Mucosa of descending colon (tissue), 3 donors: ENCODE results near the gene NEGR1. TPM values are rescaled to one million over a fixed set of nuclear protein-coding genes. Genes with fewer than 3 reads are reported as not detected.

Experiments used
- ATAC-seq: fragments of 200-7000 bp; cut with Tn5 transposase; one replicate; pipeline ENCODE4 v1.9.1; 2020; ENCODE audit warnings: mild to moderate bottlenecking, moderate library complexity
- DNase-seq, 3 donors: peaks; one replicate each; pipeline ENCODE4 v3.0.0-alpha.2; 2020
- H3K36me3 ChIP-seq: fragments of 200-600 bp; one replicate; pipeline ENCODE4 v1.8.0; 2021; ENCODE audit warnings: low read depth, mild to moderate bottlenecking
- H3K4me1 ChIP-seq: fragments of 200-600 bp; one replicate; pipeline ENCODE4 v1.8.0; 2021; ENCODE audit warnings: low read depth, mild to moderate bottlenecking
- H3K4me3 ChIP-seq: fragments of 200-600 bp; one replicate; pipeline ENCODE4 v1.8.0; 2021; ENCODE audit warnings: mild to moderate bottlenecking
- H3K9me3 ChIP-seq: fragments of 200-600 bp; one replicate; pipeline ENCODE4 v1.8.0; 2021; ENCODE audit warnings: mild to moderate bottlenecking
- CTCF ChIP-seq: fragments of 200-600 bp; IDR thresholded peaks from one replicate; pipeline ENCODE4 v1.8.0; 2022; ENCODE audit warnings: antibody characterized with exemption, mild to moderate bottlenecking
- intact Hi-C, 2 donors: fragments of 100-400 bp; cut with DNase I in 1 of 2; cut with micrococcal nuclease in 1 of 2; formaldehyde crosslinking; loops; one replicate each; pipeline versions ENCODE4 v1.11.0 to v1.11.1; 2022; cut with DNase I, micrococcal nuclease
- total RNA-seq, 3 donors: library from RNA; stranded (reverse); fragmentation: NEBNext Ultra II Directional in 2 of 3; extraction: Animal tissue kit (Norgen Biotek cat#: 25700) in 2 of 3; gene quantifications; one replicate each; pipeline versions ENCODE4 v1.2.1 to v1.2.4, GENCODE V29; 2021 to 2023
- donor health status: DM: no; HTN: no; CAD: no; lungs with moderate emphysema.
- donor health status: DM: no; HTN: no; CAD: no.
- donor health status: DM: no; HTN: yes; CAD: no.

The NEGR1 gene
- total RNA-seq, 3 donors from 2014 or later = 2.3 to 47.9 (median 8.0) TPM

- Histone ChIP-seq H3K4me3 (no peak overlapping the region), H3K9me3 (no peaks in the 10 kb centered on the region), H3K4me1 (no peaks in the 10 kb centered on the region), H3K36me3 (no peaks in the 10 kb centered on the region)
- TF ChIP-seq CTCF = no peak
- ATAC-seq = no peak
- DNase-seq = no peak
- intact Hi-C loops = no loop called here
Measured at GRCh38 chr1:72184099-72184701, 98.1 kb downstream of the NEGR1 start.

- Histone ChIP-seq H3K9me3 (no peaks in the 10 kb centered on the region), H3K4me1 (no peaks in the 10 kb centered on the region), H3K4me3 (no peak overlapping the region), H3K36me3 (no peaks in the 10 kb centered on the region)
- no peak for ATAC-seq
- TF ChIP-seq CTCF = no peak
- intact Hi-C loops = no loop called here
- no peak for DNase-seq
Measured at GRCh38 chr1:72182859-72183258, 99.5 kb downstream of the NEGR1 start.

- TF ChIP-seq CTCF = no peak
- no peaks in the 10 kb centered on the region for H3K9me3 ChIP-seq
- no peaks in the 10 kb centered on the region for H3K4me1 ChIP-seq
- ATAC-seq (no peak), DNase-seq (no peak)
- no peak overlapping the region for H3K4me3 ChIP-seq
- no peaks in the 10 kb centered on the region for H3K36me3 ChIP-seq
- intact Hi-C loops = no loop called here
Measured at GRCh38 chr1:72178266-72178665, 104.1 kb downstream of the NEGR1 start.

GRCh38 chr1:72177711-72178110 lies 104.6 kb downstream of the NEGR1 start:
- Histone ChIP-seq H3K36me3 (no peaks in the 10 kb centered on the region), H3K9me3 (no peaks in the 10 kb centered on the region), H3K4me3 (no peak overlapping the region), H3K4me1 (no peaks in the 10 kb centered on the region)
- intact Hi-C loops = no loop called here
- DNase-seq = no peak
- ATAC-seq = no peak
- no peak for TF ChIP-seq CTCF

- ATAC-seq = no peak
- Histone ChIP-seq H3K4me1 (no peaks in the 10 kb centered on the region), H3K9me3 (no peaks in the 10 kb centered on the region), H3K4me3 (no peak overlapping the region), H3K36me3 (no peaks in the 10 kb centered on the region)
- intact Hi-C loops = no loop called here
- no peak for DNase-seq
- TF ChIP-seq CTCF = no peak
Measured at GRCh38 chr1:72170246-72170645, 112.1 kb downstream of the NEGR1 start.

- H3K9me3 ChIP-seq = no peaks in the 10 kb centered on the region
- H3K4me3 ChIP-seq = no peak overlapping the region
- no peak for TF ChIP-seq CTCF
- ATAC-seq = no peak
- DNase-seq = no peak
- H3K4me1 ChIP-seq = no peaks in the 10 kb centered on the region
- no peaks in the 10 kb centered on the region for H3K36me3 ChIP-seq
- intact Hi-C loops = no loop called here
Measured at GRCh38 chr1:72166426-72166825, 115.9 kb downstream of the NEGR1 start.
